ENCODE data around the gene RUNDC3A. TPM values are rescaled to one million over a fixed set of nuclear protein-coding genes. Genes with fewer than 3 reads are reported as not detected.
"Not testable (repeated sequence)": the region's sequence is repeated elsewhere in the genome, so short reads cannot be mapped to it uniquely, and the experiment has no call there.

RUNDC3A gene
- total RNA-seq, 4 donors from 2014 or later, result 0.54 to 1.5 (median 0.69) TPM; not detected in 1

DNA sequence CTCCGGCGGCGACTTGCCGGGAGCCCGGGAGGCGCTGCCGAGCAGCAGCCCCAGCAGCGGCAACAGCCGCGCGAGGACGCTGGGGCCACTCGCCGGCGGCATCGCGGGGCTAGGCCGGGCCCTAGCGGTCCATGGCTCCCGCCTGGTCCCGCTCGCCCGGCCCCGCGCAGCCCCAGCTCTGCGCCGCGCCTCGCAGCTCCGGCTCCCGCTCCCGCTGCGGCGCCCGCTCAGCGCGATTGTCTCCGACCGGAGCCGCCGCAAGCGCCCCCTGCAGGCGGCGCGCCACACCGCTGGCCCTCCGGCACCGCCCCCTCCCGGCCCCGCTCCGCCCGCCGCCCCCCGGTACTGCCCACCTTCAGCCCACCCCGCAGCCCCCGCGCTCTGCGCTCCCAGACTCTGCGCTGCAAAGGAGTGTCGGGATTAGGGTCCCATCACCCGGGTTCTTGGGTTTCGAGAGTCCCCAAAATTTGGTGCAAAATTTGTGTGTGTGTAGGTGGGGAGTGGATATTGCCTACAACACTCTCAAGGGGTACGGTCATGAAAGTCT is 55.3 kb downstream of the RUNDC3A start, which contains the start of gene FAM171A2:
FAM171A2 (minus strand) TSS at position 241 of the 547 bp plus-strand sequence; CDS start at position 102, 139 bp downstream.
- H3K27ac ChIP-seq, result peak within 1 kb of the TSS in 1 of 4 donors; percentile 70
- TF ChIP-seq, protein P1, sequence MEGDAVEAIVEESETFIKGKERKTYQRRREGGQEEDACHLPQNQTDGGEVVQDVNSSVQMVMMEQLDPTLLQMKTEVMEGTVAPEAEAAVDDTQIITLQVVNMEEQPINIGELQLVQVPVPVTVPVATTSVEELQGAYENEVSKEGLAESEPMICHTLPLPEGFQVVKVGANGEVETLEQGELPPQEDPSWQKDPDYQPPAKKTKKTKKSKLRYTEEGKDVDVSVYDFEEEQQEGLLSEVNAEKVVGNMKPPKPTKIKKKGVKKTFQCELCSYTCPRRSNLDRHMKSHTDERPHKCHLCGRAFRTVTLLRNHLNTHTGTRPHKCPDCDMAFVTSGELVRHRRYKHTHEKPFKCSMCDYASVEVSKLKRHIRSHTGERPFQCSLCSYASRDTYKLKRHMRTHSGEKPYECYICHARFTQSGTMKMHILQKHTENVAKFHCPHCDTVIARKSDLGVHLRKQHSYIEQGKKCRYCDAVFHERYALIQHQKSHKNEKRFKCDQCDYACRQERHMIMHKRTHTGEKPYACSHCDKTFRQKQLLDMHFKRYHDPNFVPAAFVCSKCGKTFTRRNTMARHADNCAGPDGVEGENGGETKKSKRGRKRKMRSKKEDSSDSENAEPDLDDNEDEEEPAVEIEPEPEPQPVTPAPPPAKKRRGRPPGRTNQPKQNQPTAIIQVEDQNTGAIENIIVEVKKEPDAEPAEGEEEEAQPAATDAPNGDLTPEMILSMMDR (IDR thresholded peaks at IDR 0.05), result peak in 3 of 4 experiments; percentile 67 to 85 (median 70)
- TF ChIP-seq POLR2AphosphoS5 (IDR thresholded peaks at IDR 0.05), result no peak
- no peak for TF ChIP-seq POLR2A (IDR thresholded peaks at IDR 0.05)
- ATAC-seq, result peak; percentile 85

DNA sequence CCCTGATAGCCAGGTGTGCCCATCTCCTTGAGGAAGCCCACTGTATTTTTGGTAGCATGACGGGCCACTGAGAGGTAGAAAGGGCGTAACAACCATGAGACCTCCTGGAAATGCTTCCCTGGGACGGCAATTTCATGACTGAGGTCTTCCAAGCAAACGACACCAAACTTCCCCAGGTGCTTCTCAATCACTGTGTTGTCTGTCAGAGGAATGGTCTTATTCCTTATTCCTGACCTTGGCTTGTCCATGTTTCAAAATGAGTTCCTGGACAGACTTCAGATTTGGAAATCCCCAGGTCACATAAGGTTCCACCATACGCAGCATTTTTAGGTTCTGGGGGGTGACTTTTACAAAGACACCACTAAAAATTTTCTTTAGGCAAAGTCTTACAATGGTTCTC is 56.6 kb downstream of the RUNDC3A start:
- WGBS, 2 donors (ENCODE audit: low coverage in 1 of 2), result 88% methylated on average over 5 of the region's 5 CpGs; no CpG with 5 or more reads in 1 of the 2 donors
- not testable (repeated sequence) for ATAC-seq, H3K27ac ChIP-seq, H3K36me3 ChIP-seq, H3K9me3 ChIP-seq, H3K4me3 ChIP-seq
- Histone ChIP-seq H3K27me3 (peaks cover 45% of the 10 kb centered on the region), H3K4me1 (peaks cover 0 to 37% (median 7%) of the 10 kb centered on the region in 3 donors)

More for the DNA sequence above, 55.3 kb downstream of the RUNDC3A start, which contains the start of gene FAM171A2:
- H3K4me1 ChIP-seq, result peaks cover 0 to 37% (median 7%) of the 10 kb centered on the region in 3 donors
- H3K36me3 ChIP-seq, result no peaks in the 10 kb centered on the region
- H3K27me3 ChIP-seq, result peaks cover 31% of the 10 kb centered on the region
- peak within 1 kb of the TSS; percentile 33 to 71 for H3K4me3 ChIP-seq
- WGBS, 2 donors (ENCODE audit: low coverage in 1 of 2), result 0 to 10% methylated on average over 3 of the region's 63 CpGs
- no peaks in the 10 kb centered on the region for H3K9me3 ChIP-seq

DNA sequence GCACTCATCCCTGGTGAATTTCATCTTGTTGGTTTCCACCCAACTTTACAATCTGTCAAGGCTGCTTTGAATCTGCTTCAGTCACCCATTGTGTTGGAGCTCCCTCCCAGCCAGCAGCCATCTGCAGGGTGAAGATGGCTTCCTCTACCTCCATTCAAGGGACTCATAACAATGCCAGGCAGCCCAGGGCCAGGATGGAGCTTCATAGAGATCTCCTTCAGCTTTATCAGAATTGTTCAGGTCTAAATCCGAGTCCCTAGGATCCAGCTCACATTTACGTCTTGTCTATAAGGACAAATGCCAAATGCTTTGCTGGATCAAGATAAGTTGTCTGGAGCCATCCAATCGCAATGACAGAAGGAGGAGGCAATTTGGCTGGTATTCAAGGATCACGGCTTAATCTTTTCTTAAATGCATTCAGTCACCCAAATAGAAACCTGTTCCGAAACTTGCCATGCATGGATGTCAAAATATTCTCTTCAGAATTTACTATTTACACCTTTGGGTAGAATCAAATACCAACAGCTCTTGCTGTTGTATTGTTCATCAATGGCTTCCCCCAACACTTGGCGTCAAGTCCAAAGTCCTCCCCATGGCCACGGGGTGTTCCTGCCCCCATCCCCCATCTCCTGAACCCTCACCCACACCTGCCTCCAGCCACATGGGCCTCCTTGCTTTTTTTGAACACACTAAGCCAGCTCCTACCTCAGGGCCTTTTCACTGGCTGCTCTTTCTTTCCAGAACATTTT is 59.0 kb downstream of the RUNDC3A start:
- TF ChIP-seq POLR2A (IDR thresholded peaks at IDR 0.05) (no peak), EP300 (IDR thresholded peaks at IDR 0.05) (no peak), POLR2AphosphoS5 (IDR thresholded peaks at IDR 0.05) (no peak)
- TF ChIP-seq, protein P1 (IDR thresholded peaks at IDR 0.05), result no peak
- no peak overlapping the region for H3K27ac ChIP-seq
- peaks cover 57% of the 10 kb centered on the region for H3K27me3 ChIP-seq
- ATAC-seq, result no peak
- no peak overlapping the region for H3K4me3 ChIP-seq
- H3K4me1 ChIP-seq, result peaks cover 0 to 20% (median 7%) of the 10 kb centered on the region in 3 donors
- WGBS, 2 donors (ENCODE audit: low coverage in 1 of 2), result 58 to 73% methylated on average over 6 to 7 of the region's 7 CpGs
- no peaks in the 10 kb centered on the region for H3K36me3 ChIP-seq
- no peaks in the 10 kb centered on the region for H3K9me3 ChIP-seq

Small RNAs within 50 kb of the gene (small RNA-seq; reads per million reads assigned to genes)
- gene RF00012 (0 reads per million in 4 donors), gene RN7SL507P (0 reads per million in 4 donors), gene RNU6-453P (0 to 0.26 (median 0.21) reads per million in 4 donors)

Other genes with a start within 250 kb of the RUNDC3A start
- gene LSM12, start 241.9 kb upstream of the RUNDC3A start, total RNA-seq, result 10 to 100 TPM; 33.3 to 53.0 (median 41.1) TPM
- gene G6PC3, start 237.9 kb upstream of the RUNDC3A start, total RNA-seq, result 10 to 100 TPM; 22.1 to 27.5 (median 26.2) TPM
- 100 to 1,000 TPM in 2 of 4 donors, 10 to 100 TPM in 2; 78.1 to 152 (median 112) TPM for gene HDAC5, start 185.0 kb upstream of the RUNDC3A start, total RNA-seq
- gene HROB, start 166.7 kb upstream of the RUNDC3A start, total RNA-seq, result 1 to 10 TPM in 2 of 4 donors, under 1 TPM in 1, not detected in 1; 0.81 to 1.5 (median 1.3) TPM
- gene ASB16, start 137.9 kb upstream of the RUNDC3A start, total RNA-seq, result 1 to 10 TPM; 1.8 to 6.9 (median 3.9) TPM
- gene TMUB2, start 121.6 kb upstream of the RUNDC3A start, total RNA-seq, result 10 to 100 TPM; 28.3 to 36.1 (median 29.8) TPM
- 10 to 100 TPM; 33.2 to 63.0 (median 49.0) TPM for gene ATXN7L3, start 108.7 kb upstream of the RUNDC3A start, total RNA-seq
- gene UBTF, start 88.9 kb upstream of the RUNDC3A start, total RNA-seq, result 10 to 100 TPM; 55.6 to 85.5 (median 60.4) TPM
- gene SLC4A1, start 40.5 kb upstream of the RUNDC3A start, total RNA-seq, result under 1 TPM in 3 of 4 donors, not detected in 1; 0.08 to 0.54 (median 0.45) TPM
- 10 to 100 TPM; 36.2 to 61.8 (median 49.2) TPM for gene SLC25A39, start 16.2 kb downstream of the RUNDC3A start, total RNA-seq
- 100 to 1,000 TPM; 108 to 237 (median 182) TPM for gene GRN, start 36.7 kb downstream of the RUNDC3A start, total RNA-seq
- 1 to 10 TPM in 2 of 4 donors, under 1 TPM in 1, not detected in 1; 0.50 to 3.0 (median 2.3) TPM for gene FAM171A2, start 55.3 kb downstream of the RUNDC3A start, total RNA-seq
- 1 to 10 TPM in 1 of 4 donors, under 1 TPM in 2, not detected in 1; 0.31 to 1.2 (median 0.45) TPM for gene ITGA2B, start 81.0 kb downstream of the RUNDC3A start, total RNA-seq
- 10 to 100 TPM; 21.8 to 54.6 (median 33.9) TPM for gene GPATCH8, start 194.8 kb downstream of the RUNDC3A start, total RNA-seq
- 1 to 10 TPM; 1.5 to 2.7 (median 1.6) TPM for gene FZD2, start 248.9 kb downstream of the RUNDC3A start, total RNA-seq

All from gastroesophageal sphincter (tissue), 4 donors.